GM21423 (cell line): ENCODE results near the gene ALDH9A1.

Experiments used
- ATAC-seq: cut with Tn5 transposase; IDR thresholded peaks from one replicate; pipeline ENCODE4 v1.9.1; 2021; ENCODE audit warnings: mild to moderate bottlenecking, moderate library complexity; ENCODE audit not compliant: unreplicated experiment

Gene ALDH9A1

GRCh38 chr1:165628147-165628822, 70.1 kb downstream of the ALDH9A1 start:
- no peak for ATAC-seq

GRCh38 chr1:165624441-165624840, 73.9 kb downstream of the ALDH9A1 start:
- ATAC-seq = no peak

GRCh38 chr1:165623624-165624023, 74.7 kb downstream of the ALDH9A1 start:
- ATAC-seq = no peak

- ATAC-seq = no peak
Observed at GRCh38 chr1:165619647-165620151, 78.7 kb downstream of the ALDH9A1 start.

GRCh38 chr1:165616987-165617546, 81.3 kb downstream of the ALDH9A1 start:
- no peak for ATAC-seq

- no peak for ATAC-seq
Observed at GRCh38 chr1:165616054-165616612, 82.2 kb downstream of the ALDH9A1 start.
